Measurements from ENCODE around the gene TLNRD1. TPM values are rescaled to one million over a fixed set of nuclear protein-coding genes. Genes with fewer than 3 reads are reported as not detected.

TLNRD1 gene
- total RNA-seq, 1 donor from 2014 or later, result 18.7 TPM

DNA sequence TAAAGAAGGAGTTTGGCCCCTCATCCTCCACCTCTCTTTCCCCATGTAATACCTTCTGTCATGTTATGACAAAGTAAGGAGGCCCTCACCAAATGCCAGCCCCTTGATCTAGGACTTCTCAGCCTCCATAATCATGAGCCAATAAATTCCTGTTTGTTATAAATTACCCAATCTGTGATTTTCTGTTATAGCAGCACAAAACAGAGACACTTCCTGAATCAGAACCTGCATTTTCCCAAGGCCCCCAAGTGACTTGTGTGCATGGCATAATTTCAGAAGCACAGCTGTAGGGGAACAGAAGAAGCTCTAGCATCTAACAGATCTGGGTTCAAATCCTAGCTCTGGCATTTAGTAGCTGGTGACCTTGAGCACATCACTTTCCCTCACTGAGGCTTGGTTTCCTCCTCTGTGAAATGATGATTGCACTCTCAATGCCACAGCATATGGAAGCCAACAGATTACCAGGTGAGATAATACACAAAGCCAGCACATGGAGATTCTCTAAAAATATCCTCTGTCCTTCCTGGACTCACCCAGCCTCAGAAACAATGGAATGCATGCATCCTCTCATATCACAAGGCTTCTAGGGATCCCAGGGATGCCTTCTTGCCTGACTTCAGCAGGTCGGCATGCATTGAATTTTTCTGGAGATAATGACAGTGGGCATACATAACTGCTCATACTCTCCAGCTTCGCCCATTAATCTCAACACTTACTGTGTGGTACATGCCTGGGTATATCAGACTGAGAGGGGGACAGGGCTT is 26.3 kb downstream of the TLNRD1 start:
- Mint-ChIP-seq H3K36me3 (ENCODE audit: low read depth) (peaks cover 5% of the 10 kb centered on the region), H3K9me3 (ENCODE audit: low read depth) (peaks cover 5% of the 10 kb centered on the region), H3K4me1 (ENCODE audit: low read depth) (peaks cover 27% of the 10 kb centered on the region), H3K27me3 (ENCODE audit: low read depth) (no peaks in the 10 kb centered on the region), H3K27ac (ENCODE audit: unreplicated experiment) (no peak overlapping the region), H3K4me3 (ENCODE audit: unreplicated experiment) (no peak overlapping the region)
- TF ChIP-seq, protein P1, sequence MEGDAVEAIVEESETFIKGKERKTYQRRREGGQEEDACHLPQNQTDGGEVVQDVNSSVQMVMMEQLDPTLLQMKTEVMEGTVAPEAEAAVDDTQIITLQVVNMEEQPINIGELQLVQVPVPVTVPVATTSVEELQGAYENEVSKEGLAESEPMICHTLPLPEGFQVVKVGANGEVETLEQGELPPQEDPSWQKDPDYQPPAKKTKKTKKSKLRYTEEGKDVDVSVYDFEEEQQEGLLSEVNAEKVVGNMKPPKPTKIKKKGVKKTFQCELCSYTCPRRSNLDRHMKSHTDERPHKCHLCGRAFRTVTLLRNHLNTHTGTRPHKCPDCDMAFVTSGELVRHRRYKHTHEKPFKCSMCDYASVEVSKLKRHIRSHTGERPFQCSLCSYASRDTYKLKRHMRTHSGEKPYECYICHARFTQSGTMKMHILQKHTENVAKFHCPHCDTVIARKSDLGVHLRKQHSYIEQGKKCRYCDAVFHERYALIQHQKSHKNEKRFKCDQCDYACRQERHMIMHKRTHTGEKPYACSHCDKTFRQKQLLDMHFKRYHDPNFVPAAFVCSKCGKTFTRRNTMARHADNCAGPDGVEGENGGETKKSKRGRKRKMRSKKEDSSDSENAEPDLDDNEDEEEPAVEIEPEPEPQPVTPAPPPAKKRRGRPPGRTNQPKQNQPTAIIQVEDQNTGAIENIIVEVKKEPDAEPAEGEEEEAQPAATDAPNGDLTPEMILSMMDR (IDR thresholded peaks at IDR 0.05), result no peak
- DNase-seq (ENCODE audit: low spot score), result no peak

DNA sequence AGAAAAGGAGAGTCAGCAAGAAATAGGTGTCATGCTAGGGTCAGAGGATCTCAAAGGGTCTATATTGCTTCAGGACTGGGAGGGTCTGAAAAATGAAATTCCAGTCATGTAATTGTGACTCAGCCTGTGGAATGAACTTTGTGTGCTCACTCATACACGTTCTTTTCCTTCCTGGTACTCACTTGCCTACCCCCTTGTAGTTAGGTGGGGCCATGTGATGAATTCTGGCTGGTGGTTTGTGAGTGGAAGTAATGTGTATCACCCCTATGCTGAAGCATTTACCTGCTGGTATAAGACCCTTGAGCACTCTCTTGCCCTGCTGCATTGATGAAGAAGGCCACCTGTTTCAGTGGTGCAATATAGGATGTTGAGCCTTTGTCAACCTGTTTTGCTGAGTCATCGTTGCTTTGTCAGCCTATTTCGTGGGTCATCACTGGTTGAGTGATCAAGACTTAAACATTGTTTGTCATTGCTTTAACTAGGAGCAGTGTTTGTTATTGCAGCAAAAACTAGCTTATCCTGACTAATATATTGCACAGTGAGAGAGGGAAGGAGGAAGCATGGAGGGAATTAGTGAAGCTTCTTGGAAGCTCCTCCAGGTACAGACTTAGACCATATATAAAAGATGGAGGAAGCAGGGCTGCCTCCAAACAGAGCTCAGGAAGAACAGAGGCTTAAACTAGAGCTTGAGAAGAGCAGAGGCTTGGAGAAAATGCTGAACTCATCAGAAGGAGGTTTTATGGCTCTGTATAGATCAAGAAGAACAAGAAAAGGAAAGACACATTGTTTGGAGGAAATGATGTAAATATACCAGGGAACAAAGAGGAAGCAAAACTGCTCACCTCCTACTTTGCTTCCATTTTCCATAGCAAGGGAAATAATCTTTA is 28.9 kb downstream of the TLNRD1 start:
- Mint-ChIP-seq H3K36me3 (ENCODE audit: low read depth) (peaks cover 5% of the 10 kb centered on the region), H3K27ac (ENCODE audit: unreplicated experiment) (no peak overlapping the region), H3K4me3 (ENCODE audit: unreplicated experiment) (no peak overlapping the region), H3K27me3 (ENCODE audit: low read depth) (no peaks in the 10 kb centered on the region), H3K4me1 (ENCODE audit: low read depth) (peaks cover 13% of the 10 kb centered on the region), H3K9me3 (ENCODE audit: low read depth) (peaks cover 5% of the 10 kb centered on the region)
- TF ChIP-seq, protein P1 (IDR thresholded peaks at IDR 0.05), result no peak
- no peak for DNase-seq (ENCODE audit: low spot score)

DNA sequence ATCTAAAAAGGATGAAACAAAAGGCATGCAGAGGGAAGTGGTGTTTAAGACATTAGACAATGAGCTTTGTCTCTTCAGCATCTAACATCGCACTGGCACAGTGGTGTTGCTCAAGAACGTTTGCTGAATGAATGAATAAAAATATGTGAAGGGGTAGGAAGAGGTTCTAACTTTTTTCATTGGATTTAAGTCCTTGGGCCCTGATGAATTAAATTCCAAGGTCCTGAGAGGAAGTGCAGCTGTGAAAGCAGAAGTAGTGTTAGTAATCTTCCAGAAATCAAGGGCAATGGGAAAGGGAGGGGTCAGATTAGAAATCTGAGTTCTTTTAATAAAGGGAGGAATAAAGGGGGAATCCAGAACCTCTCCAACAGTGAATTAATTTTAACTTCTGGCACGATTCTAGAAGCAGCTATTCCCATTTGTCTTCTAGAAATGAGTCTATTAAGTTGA is 29.6 kb downstream of the TLNRD1 start:
- H3K27me3 Mint-ChIP-seq (ENCODE audit: low read depth), result no peaks in the 10 kb centered on the region
- no peak overlapping the region for H3K27ac Mint-ChIP-seq (ENCODE audit: unreplicated experiment)
- peaks cover 13% of the 10 kb centered on the region for H3K4me1 Mint-ChIP-seq (ENCODE audit: low read depth)
- DNase-seq (ENCODE audit: low spot score), result no peak
- TF ChIP-seq, protein P1 (IDR thresholded peaks at IDR 0.05), result no peak
- no peak overlapping the region for H3K4me3 Mint-ChIP-seq (ENCODE audit: unreplicated experiment)
- peaks cover 5% of the 10 kb centered on the region for H3K36me3 Mint-ChIP-seq (ENCODE audit: low read depth)
- H3K9me3 Mint-ChIP-seq (ENCODE audit: low read depth), result peaks cover 5% of the 10 kb centered on the region

DNA sequence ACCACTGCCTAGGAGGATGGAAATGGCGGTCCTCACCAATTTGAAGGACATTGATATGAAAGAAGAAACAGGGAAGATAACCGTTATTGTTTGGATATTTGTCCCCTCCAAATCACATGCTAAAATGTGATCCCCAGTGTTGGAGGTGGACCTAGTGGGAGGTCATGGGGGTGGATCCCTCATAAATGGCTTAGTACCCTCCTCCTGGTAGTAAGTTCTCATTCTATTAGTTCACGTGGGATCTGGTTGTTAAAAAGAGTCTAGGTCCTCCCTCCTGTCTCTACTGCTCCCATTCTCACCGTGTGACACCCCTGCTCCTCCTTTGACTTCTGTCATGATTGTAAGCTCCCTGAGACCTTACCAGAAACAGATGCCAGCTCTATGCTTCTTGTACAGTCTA is 30.5 kb downstream of the TLNRD1 start:
- Mint-ChIP-seq H3K4me3 (ENCODE audit: unreplicated experiment) (no peak overlapping the region), H3K4me1 (ENCODE audit: low read depth) (peaks cover 13% of the 10 kb centered on the region), H3K36me3 (ENCODE audit: low read depth) (peaks cover 5% of the 10 kb centered on the region), H3K9me3 (ENCODE audit: low read depth) (peaks cover 5% of the 10 kb centered on the region), H3K27ac (ENCODE audit: unreplicated experiment) (no peak overlapping the region), H3K27me3 (ENCODE audit: low read depth) (no peaks in the 10 kb centered on the region)
- no peak for DNase-seq (ENCODE audit: low spot score)
- TF ChIP-seq, protein P1 (IDR thresholded peaks at IDR 0.05), result no peak

DNA sequence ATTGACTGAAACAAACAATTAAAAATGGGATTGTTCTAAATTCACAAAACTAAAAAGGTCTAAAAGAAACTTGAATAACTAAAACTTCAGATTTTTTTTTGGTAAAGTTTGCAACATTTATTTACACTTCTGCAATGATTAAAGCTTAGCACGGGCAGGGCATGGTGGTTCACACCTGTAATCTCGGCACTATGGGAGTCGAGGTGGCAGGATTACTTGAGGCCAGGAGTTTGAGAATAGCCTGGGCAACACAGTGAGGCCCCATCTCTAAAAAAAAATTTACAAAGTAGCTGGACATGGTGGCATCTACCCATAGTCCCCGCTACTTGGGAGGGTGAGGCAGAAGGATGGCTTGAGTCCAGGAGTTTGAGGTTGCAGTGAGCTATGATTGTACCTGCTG is 31.6 kb downstream of the TLNRD1 start:
- H3K36me3 Mint-ChIP-seq (ENCODE audit: low read depth), result peaks cover 5% of the 10 kb centered on the region
- no peak for DNase-seq (ENCODE audit: low spot score)
- no peak overlapping the region for H3K4me3 Mint-ChIP-seq (ENCODE audit: unreplicated experiment)
- H3K9me3 Mint-ChIP-seq (ENCODE audit: low read depth), result peaks cover 5% of the 10 kb centered on the region
- peaks cover 20% of the 10 kb centered on the region for H3K4me1 Mint-ChIP-seq (ENCODE audit: low read depth)
- H3K27me3 Mint-ChIP-seq (ENCODE audit: low read depth), result no peaks in the 10 kb centered on the region
- no peak overlapping the region for H3K27ac Mint-ChIP-seq (ENCODE audit: unreplicated experiment)
- TF ChIP-seq, protein P1 (IDR thresholded peaks at IDR 0.05), result no peak

Data from chondrocyte (in vitro differentiated cells).